H1 (cell line): Measurements from ENCODE around the gene TLE2. TPM values are rescaled to one million over a fixed set of nuclear protein-coding genes. Genes with fewer than 3 reads are reported as not detected.

ENCODE experiments used
- CTCF ChIA-PET: fragments of 300-600 bp; sonication (Branson Sonifier 250); formaldehyde crosslinking; loops from one replicate; lab custom pipeline; 2021; ENCODE audit not compliant: partially characterized antibody; lab: Charles Lee
- POLR2A ChIA-PET: fragments of 300-600 bp; sonication (Branson Sonifier 250); formaldehyde crosslinking; loops from one replicate; lab custom pipeline; 2021; ENCODE audit warnings: inconsistent platforms; ENCODE audit not compliant: partially characterized antibody; lab: Charles Lee
- DNase-seq, 2 experiments: peaks; one replicate each; pipeline versions ENCODE4 v3.0.0 to v3.0.0-alpha.2; 2010 to 2022; ENCODE audit warnings: low spot score in 2 of 2, low read depth in 1 of 2, mixed read lengths in 1 of 2
- FAIRE-seq: peaks from 2 replicates; lab custom pipeline; 2011; peaks lifted over from hg19 to GRCh38; lab: Jason Lieb, UNC
- H2AFZ ChIP-seq: 2 replicates; pipeline ENCODE4 v1.8.1; 2012; ENCODE audit warnings: low read length, inconsistent platforms
- H2AK5ac ChIP-seq: 2 replicates; pipeline ENCODE4 v1.6.1; 2013; ENCODE audit warnings: low read depth, low read length
- H2BK120ac ChIP-seq: replicated peaks from 2 replicates; pipeline ENCODE3; 2013; ENCODE audit warnings: low read depth, low read length, inconsistent platforms
- H2BK12ac ChIP-seq: 2 replicates; pipeline ENCODE4 v1.6.1; 2013; ENCODE audit warnings: low read depth, low read length
- H2BK15ac ChIP-seq: 2 replicates; pipeline ENCODE4 v1.6.1; 2013; ENCODE audit warnings: low read length
- H2BK20ac ChIP-seq: 2 replicates; pipeline ENCODE4 v1.6.1; 2013; ENCODE audit warnings: low read length
- H2BK5ac ChIP-seq: 2 replicates; pipeline ENCODE4 v1.6.1; 2013; ENCODE audit warnings: low read depth, low read length
- H3K14ac ChIP-seq: 2 replicates; pipeline ENCODE4 v1.6.1; 2013; ENCODE audit warnings: inconsistent platforms; ENCODE audit not compliant: insufficient read length
- H3K18ac ChIP-seq: 2 replicates; pipeline ENCODE4 v1.6.1; 2013; ENCODE audit warnings: low read length; ENCODE audit errors: extremely low read depth
- H3K23ac ChIP-seq: 2 replicates; pipeline ENCODE4 v1.6.1; 2013; ENCODE audit warnings: inconsistent platforms; ENCODE audit not compliant: insufficient read length
- H3K23me2 ChIP-seq: 2 replicates; pipeline ENCODE4 v1.6.1; 2013; ENCODE audit warnings: low read depth, low read length
- H3K27ac ChIP-seq: 2 replicates; pipeline ENCODE4 v1.6.1; 2011; ENCODE audit warnings: low read depth, low read length, inconsistent platforms
- H3K27me3 ChIP-seq, 4 experiments: replicated peaks in 1 of 4; 1 replicate in 1 of 4; 2 replicates in 3 of 4; pipeline versions ENCODE4 v1.6.1 to v1.8.1; 2011 to 2013; ENCODE audit warnings: low read length in 3 of 4, mild to moderate bottlenecking in 3 of 4, inconsistent platforms in 2 of 4, mixed read lengths in 2 of 4, moderate library complexity in 1 of 4; ENCODE audit not compliant: control insufficient read depth in 3 of 4, insufficient read depth in 3 of 4; ENCODE audit errors: extremely low read depth in 1 of 4
- H3K36me3 ChIP-seq, 4 experiments: 2 replicates each; pipeline versions ENCODE4 v1.6.1 to v1.8.1; 2011 to 2013; ENCODE audit warnings: mild to moderate bottlenecking in 4 of 4, low read length in 3 of 4, moderate library complexity in 2 of 4, control low read depth in 1 of 4, inconsistent platforms in 1 of 4; ENCODE audit not compliant: insufficient read depth in 4 of 4, control insufficient read depth in 2 of 4
- H3K4ac ChIP-seq: replicated peaks from 2 replicates; pipeline ENCODE3; 2013; ENCODE audit warnings: low read length, low read depth, mixed read lengths, inconsistent platforms; ENCODE audit not compliant: insufficient read length
- H3K4me1 ChIP-seq, 4 experiments: replicated peaks in 1 of 4; 1 replicate in 1 of 4; 2 replicates in 3 of 4; pipeline versions ENCODE4 v1.6.1 to v1.8.1; 2011 to 2013; ENCODE audit warnings: low read length in 3 of 4, inconsistent platforms in 2 of 4, mixed read lengths in 1 of 4; ENCODE audit not compliant: insufficient read depth in 4 of 4, control insufficient read depth in 3 of 4
- H3K4me2 ChIP-seq, 2 experiments: 2 replicates each; pipeline versions ENCODE4 v1.6.1 to v1.8.1; 2011 to 2013; ENCODE audit warnings: low read depth in 2 of 2, low read length in 2 of 2, control low read depth in 1 of 2, inconsistent platforms in 1 of 2, mild to moderate bottlenecking in 1 of 2; ENCODE audit not compliant: insufficient read depth in 1 of 2
- H3K4me3 ChIP-seq, 4 experiments: fragments of 200-600, 300-600 bp in 1 of 4; sonication (generic), shearing (Covaris generic), sonication (Bioruptor Twin) in 1 of 4; 2 replicates each; pipeline versions ENCODE4 v1.5.1 to v1.8.1; 2011 to 2016; ENCODE audit warnings: low read length in 4 of 4, low read depth in 3 of 4, control low read depth in 2 of 4, inconsistent platforms in 2 of 4, mild to moderate bottlenecking in 2 of 4, mixed read lengths in 1 of 4, moderate library complexity in 1 of 4; ENCODE audit not compliant: insufficient read depth in 2 of 4; ENCODE audit errors: extremely low read depth in 1 of 4
- H3K56ac ChIP-seq: replicated peaks from 2 replicates; pipeline ENCODE3; 2013; ENCODE audit warnings: low read depth, mild to moderate bottlenecking, mixed read lengths, low read length, inconsistent platforms; ENCODE audit not compliant: insufficient read length
- H3K79me1 ChIP-seq: 2 replicates; pipeline ENCODE4 v1.6.1; 2013; ENCODE audit warnings: low read depth, low read length, control low read depth
- H3K79me2 ChIP-seq, 2 experiments: 2 replicates each; pipeline versions ENCODE4 v1.6.1 to v1.8.1; 2012 to 2013; ENCODE audit warnings: low read length in 2 of 2, mild to moderate bottlenecking in 2 of 2, inconsistent platforms in 1 of 2; ENCODE audit not compliant: insufficient read depth in 2 of 2, control insufficient read depth in 1 of 2
- H3K9ac ChIP-seq, 4 experiments: replicated peaks in 1 of 4; 1 replicate in 1 of 4; 2 replicates in 3 of 4; pipeline versions ENCODE4 v1.6.1 to v1.8.1; 2011 to 2013; ENCODE audit warnings: low read depth in 3 of 4, low read length in 3 of 4, control low read depth in 2 of 4, mild to moderate bottlenecking in 2 of 4, moderate library complexity in 2 of 4, inconsistent platforms in 1 of 4; ENCODE audit errors: extremely low read depth in 1 of 4
- H3K9me3 ChIP-seq, 2 experiments: 2 replicates each; pipeline versions ENCODE4 v1.6.1 to v1.8.1; 2012 to 2013; ENCODE audit warnings: mild to moderate bottlenecking in 2 of 2, moderate library complexity in 2 of 2, control low read depth in 1 of 2, inconsistent platforms in 1 of 2, low read depth in 1 of 2, low read length in 1 of 2, mixed read lengths in 1 of 2; ENCODE audit not compliant: insufficient read depth in 2 of 2
- H4K20me1 ChIP-seq, 2 experiments: replicated peaks in 1 of 2; 2 replicates each; pipeline versions ENCODE3 to v1.8.1; 2011 to 2013; ENCODE audit warnings: inconsistent platforms in 2 of 2, low read length in 2 of 2, mild to moderate bottlenecking in 1 of 2; ENCODE audit not compliant: insufficient read depth in 2 of 2, control insufficient read depth in 1 of 2
- H4K5ac ChIP-seq: 2 replicates; pipeline ENCODE4 v1.6.1; 2013; ENCODE audit warnings: low read length, low read depth, mixed read lengths, inconsistent platforms; ENCODE audit not compliant: insufficient read length
- H4K8ac ChIP-seq: 2 replicates; pipeline ENCODE4 v1.8.0; 2013; ENCODE audit warnings: mild to moderate bottlenecking, moderate library complexity, low read length, inconsistent platforms; ENCODE audit not compliant: insufficient read depth; ENCODE audit errors: extremely low read depth
- H4K91ac ChIP-seq: replicated peaks from 2 replicates; pipeline ENCODE3; 2013; ENCODE audit warnings: low read length, mixed read lengths, inconsistent platforms; ENCODE audit not compliant: insufficient read length
- CBX5 ChIP-seq: fragments of 300-800, 300-1000 bp; sonication (generic); IDR thresholded peaks from 2 replicates; pipeline ENCODE4 v1.7.1; 2016; ENCODE audit warnings: antibody characterized with exemption, low read length, low read depth
- CHD1 ChIP-seq: IDR thresholded peaks from 2 replicates; pipeline ENCODE4 v1.6.1; 2012; ENCODE audit warnings: low read depth, low read length, improper control_type of control experiment
- CHD2 ChIP-seq: IDR thresholded peaks from 2 replicates; pipeline ENCODE4 v1.6.1; 2012; ENCODE audit warnings: low read length, improper control_type of control experiment
- FOSL1 ChIP-seq: IDR thresholded peaks from 2 replicates; pipeline ENCODE4 v1.6.1; 2011; ENCODE audit warnings: mild to moderate bottlenecking, low read depth, low read length, moderate library complexity; ENCODE audit not compliant: insufficient read depth
- GTF2F1 ChIP-seq: IDR thresholded peaks from 2 replicates; pipeline ENCODE4 v1.6.1; 2012; ENCODE audit warnings: low read depth, low read length, improper control_type of control experiment, borderline replicate concordance
- HDAC2 ChIP-seq, 2 experiments: fragments of 300-600 bp in 1 of 2; sonication (generic) in 1 of 2; IDR thresholded peaks; 2 replicates each; pipeline ENCODE4 v1.6.1; 2011 to 2012; ENCODE audit warnings: low read depth in 2 of 2, low read length in 2 of 2, mild to moderate bottlenecking in 2 of 2, moderate library complexity in 2 of 2, borderline replicate concordance in 1 of 2, inconsistent platforms in 1 of 2
- JUN ChIP-seq: IDR thresholded peaks from 2 replicates; pipeline ENCODE4 v1.6.1; 2011; ENCODE audit warnings: low read depth, mild to moderate bottlenecking, improper control_type of control experiment, low read length
- KDM4A ChIP-seq: IDR thresholded peaks from one replicate; pipeline ENCODE4 v1.7.1; 2012; ENCODE audit warnings: low read depth, mild to moderate bottlenecking, moderate library complexity, low read length, inconsistent platforms; ENCODE audit not compliant: severe bottlenecking
- PHF8 ChIP-seq: fragments of 200-600 bp; sonication (generic); conservative IDR thresholded peaks from 2 replicates; pipeline ENCODE4 v1.7.1; 2012; ENCODE audit warnings: low read depth, mild to moderate bottlenecking, inconsistent platforms, low read length, moderate library complexity
- SP2 ChIP-seq: IDR thresholded peaks from 2 replicates; pipeline ENCODE4 v1.6.1; 2012; ENCODE audit warnings: mild to moderate bottlenecking, low read length, inconsistent platforms
- TAF1 ChIP-seq: IDR thresholded peaks from 2 replicates; pipeline ENCODE4 v1.6.1; 2011; ENCODE audit warnings: mild to moderate bottlenecking, low read depth, low read length
- TBP ChIP-seq: IDR thresholded peaks from 2 replicates; pipeline ENCODE4 v1.6.1; 2011; ENCODE audit warnings: low read depth, low read length, improper control_type of control experiment
- TCF12 ChIP-seq: IDR thresholded peaks from 2 replicates; pipeline ENCODE4 v1.6.1; 2011; ENCODE audit warnings: low read depth, mild to moderate bottlenecking, low read length
- YY1 ChIP-seq: IDR thresholded peaks from 2 replicates; pipeline ENCODE4 v1.6.1; 2011; ENCODE audit warnings: low read depth, mild to moderate bottlenecking, low read length
- WGBS, 2 experiments: shearing (Covaris generic) in 1 of 2; methylation state at CpG; one replicate each; pipeline versions ENCODE4 v1.1.6 to v1.1.7; 2013 to 2015; ENCODE audit warnings: low lambda C conversion rate in 2 of 2, mixed read lengths in 2 of 2, inconsistent platforms in 1 of 2, low coverage in 1 of 2, missing lambda C conversion rate in 1 of 2; ENCODE audit not compliant: insufficient replicate concordance in 2 of 2, insufficient coverage in 1 of 2, insufficient read length in 1 of 2; ENCODE audit errors: extremely low coverage in 1 of 2, missing lambda C conversion rate in 1 of 2; 5-methylcytosine and 5-hydroxymethylcytosine counted together
- polyA plus RNA-seq, 7 experiments: library from polyadenylated mRNA; depleted of rRNA in 3 of 7; stranded (reverse) in 5 of 7; unstranded in 2 of 7; fragments of >200 nt in 5 of 7; fragments of 200-250 nt in 2 of 7; gene quantifications; 1 replicate in 5 of 7; 2 replicates in 1 of 7; 4 replicates in 1 of 7; pipeline versions ENCODE4 v1.2.1 to v1.2.3, GENCODE V29; 2011 to 2013; ENCODE audit warnings: missing spikeins in 2 of 7, mixed read lengths in 2 of 7
- total RNA-seq: library from RNA; stranded (reverse); fragmentation: NEBNext Ultra II Directional; extraction: Animal tissue kit (Norgen Biotek cat#: 25700); gene quantifications from 2 replicates; pipeline ENCODE4 v1.2.1, GENCODE V29; 2021

TLE2 gene
- total and polyA plus RNA-seq, 2 of the 8 experiments (the other 6 are each of a cell fraction or from before 2014, with no cell fraction given) = 8.0 to 11.5 TPM

DNA sequence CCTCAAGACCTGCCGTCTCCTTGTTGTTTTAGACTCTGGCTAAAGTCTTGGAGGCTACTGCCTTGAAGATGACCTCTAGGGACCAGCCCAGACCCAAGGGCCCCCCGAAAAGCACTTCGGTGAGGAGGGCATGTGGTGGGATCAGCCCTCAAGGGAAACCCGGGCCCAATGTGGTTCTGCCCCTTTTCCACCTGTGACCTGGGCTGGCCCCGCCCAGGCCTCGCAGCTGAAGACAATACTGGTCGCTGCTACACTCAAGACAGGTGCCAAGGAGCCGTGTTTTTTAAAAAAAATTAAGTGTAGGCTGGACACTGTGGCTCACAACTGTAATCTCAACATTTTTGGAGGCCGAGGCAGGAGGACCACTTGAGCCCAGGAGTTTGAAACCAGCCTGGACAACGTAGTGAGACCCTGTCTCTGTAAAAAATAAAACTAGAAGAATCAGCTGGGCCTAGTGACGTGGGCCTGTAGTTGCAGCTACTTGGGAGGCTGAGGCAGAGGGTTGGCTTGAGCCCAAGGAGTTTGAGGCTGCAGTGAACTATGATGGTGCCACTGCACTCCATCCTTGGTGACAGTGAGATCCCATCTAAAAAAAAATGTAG, 50.8 kb downstream of the TLE2 start:
- WGBS, 2 experiments = 74% methylated on average over 11 of the region's 11 CpGs; no CpG with 5 or more reads in 1 of the 2 experiments
- Histone ChIP-seq H3K4me1 (peaks cover 0 to 22% (median 15%) of the 10 kb centered on the region in 4 experiments; a peak in 6 of 7 replicates), H3K27me3 (peaks cover 0 to 13% (median 12%) of the 10 kb centered on the region in 4 experiments; a peak in 6 of 7 replicates)
- TF ChIP-seq CHD1 = no peak
- TF ChIP-seq HDAC2 (IDR thresholded peaks at IDR 0.05; ENCODE audit: borderline replicate concordance in 1 of 2, low read depth in 2 of 2, low read length in 2 of 2) = no peak
- no peak for TF ChIP-seq PHF8
- no peak for TF ChIP-seq TAF1
- TF ChIP-seq CBX5 = no peak
- TF ChIP-seq SP2 = no peak
- no peak for TF ChIP-seq TBP
- TF ChIP-seq JUN = no peak
- TF ChIP-seq FOSL1 = no peak
- no peak for TF ChIP-seq CHD2
- TF ChIP-seq KDM4A = no peak
- TF ChIP-seq YY1 = no peak
- TF ChIP-seq TCF12 = no peak
- TF ChIP-seq GTF2F1 = no peak

More for the DNA sequence above, 50.8 kb downstream of the TLE2 start:
- Histone ChIP-seq H3K23ac (no peak overlapping the region), H4K8ac (no peak overlapping the region), H3K14ac (no peak overlapping the region), H2BK20ac (no peak overlapping the region), H3K18ac (no peak overlapping the region; the same call in 1 of the 2 replicates), H2BK5ac (no peak overlapping the region), H4K20me1 (no peaks in the 10 kb centered on the region), H3K4me3 (peak overlapping the region in 1 of 4 experiments; percentile 53; a peak in 1 of 8 replicates), H3K36me3 (no peaks in the 10 kb centered on the region), H3K4me2 (0 out of 4 replicates have a peak overlapping the region, but pooled peaks have one; percentile 66 to 84), H2AK5ac (no peak overlapping the region), H3K9ac (no peak overlapping the region), H3K79me1 (no peaks in the 10 kb centered on the region), H2BK15ac (no peak overlapping the region), H2BK12ac (no peak overlapping the region), H3K27ac (no peak overlapping the region), H3K9me3 (no peaks in the 10 kb centered on the region), H3K23me2 (peaks cover 8% of the 10 kb centered on the region; the same call in 1 of the 2 replicates), H3K79me2 (no peaks in the 10 kb centered on the region), H4K91ac (no peak overlapping the region), H3K4ac (no peak overlapping the region), H2AFZ (no peak overlapping the region), H2BK120ac (no peak overlapping the region), H3K56ac (no peak overlapping the region), H4K5ac (no peak overlapping the region)
- CTCF ChIA-PET = interaction anchor here (0.6 to 1.6 kb wide), 5 partner anchors 10 to 326 kb away, joined by 3 to 4 read pairs (median 3); no protein-coding TSS in a partner anchor
- POLR2A ChIA-PET = interaction anchor here (0.9 to 4.3 kb wide), 6 partner anchors 8 to 80 kb away, joined by 3 to 26 read pairs (median 7); no protein-coding TSS in a partner anchor
- FAIRE-seq (no peak), DNase-seq (no peak)
